GM13977 (cell line): ENCODE results near the gene EPHB6.

Source experiments
- DNase-seq: peaks from one replicate; pipeline ENCODE4 v3.0.0; 2012; ENCODE audit warnings: low spot score
- CTCF ChIP-seq: IDR thresholded peaks from 2 replicates; pipeline ENCODE4 v1.5.1; 2012; ENCODE audit warnings: mild to moderate bottlenecking, control low read depth; ENCODE audit not compliant: insufficient read depth; ENCODE audit errors: extremely low read depth, missing control alignments
- in situ Hi-C: fragments of 300-500 bp; cut with MboI; formaldehyde crosslinking; loops from one replicate; pipeline ENCODE4 v1.12.0; 2022; ENCODE audit warnings: low sequenced_read_pairs, low pct_unique_long_range_greater_than_20kb, mixed read lengths, inconsistent platforms; ENCODE audit not compliant: unreplicated experiment

EPHB6 gene

GRCh38 chr7:142833174-142834048 is 21.5 kb upstream of the EPHB6 start:
- in situ Hi-C loops = no loop called here
- TF ChIP-seq CTCF = no peak
- DNase-seq = no peak

- in situ Hi-C loops = no loop called here
- DNase-seq = no peak
- no peak for TF ChIP-seq CTCF
These were observed 19.4 kb upstream of the EPHB6 start for GRCh38 chr7:142835487-142835886.

GRCh38 chr7:142836426-142836825 is 18.4 kb upstream of the EPHB6 start:
- in situ Hi-C loops = no loop called here
- TF ChIP-seq CTCF = no peak
- no peak for DNase-seq

- TF ChIP-seq CTCF = no peak
- in situ Hi-C loops = no loop called here
- DNase-seq = no peak
These were observed 16.2 kb upstream of the EPHB6 start for GRCh38 chr7:142838461-142839213.

- TF ChIP-seq CTCF = no peak
- DNase-seq = no peak
These were observed 12.6 kb upstream of the EPHB6 start for GRCh38 chr7:142842251-142842766.

GRCh38 chr7:142847353-142847752 is 7.5 kb upstream of the EPHB6 start:
- no peak for TF ChIP-seq CTCF
- in situ Hi-C loops = no loop called here
- no peak for DNase-seq

More at GRCh38 chr7:142842251-142842766, 12.6 kb upstream of the EPHB6 start:
- in situ Hi-C loops = no loop called here
